B cell (primary cell): Measurements from ENCODE around the gene RAP1A. TPM values are rescaled to one million over a fixed set of nuclear protein-coding genes. Genes with fewer than 3 reads are reported as not detected.

Experiments used
- ATAC-seq: fragments of 200-7000 bp; cut with Tn5 transposase; one replicate; pipeline ENCODE4 v1.10.0; 2021; ENCODE audit warnings: low read depth, mild to moderate bottlenecking, moderate number of reproducible peaks, moderate library complexity
- CTCF ChIA-PET: fragments of 350-600 bp; sonication (Branson Sonifier 250); formaldehyde crosslinking; loops from one replicate; lab custom pipeline; 2021; ENCODE audit warnings: antibody characterized with exemption, inconsistent platforms; lab: Charles Lee
- POLR2A ChIA-PET: fragments of 350-600 bp; sonication (Branson Sonifier 250); formaldehyde crosslinking; loops from one replicate; lab custom pipeline; 2021; ENCODE audit warnings: antibody characterized with exemption; lab: Charles Lee
- DNase-seq: peaks from one replicate; pipeline ENCODE4 v3.0.0; 2013
- H2AFZ ChIP-seq: 2 replicates; pipeline ENCODE4 v1.6.1; 2012; ENCODE audit warnings: mild to moderate bottlenecking, low read depth, low read length; ENCODE audit not compliant: insufficient read depth, poor library complexity, severe bottlenecking
- H3K27ac ChIP-seq, 2 donors: 1 replicate in 1 of 2; 2 replicates in 1 of 2; pipeline ENCODE4 v1.5.1; 2012 to 2013; ENCODE audit warnings: low read length in 2 of 2, mild to moderate bottlenecking in 2 of 2, moderate library complexity in 1 of 2
- H3K27me3 ChIP-seq, 4 experiments: fragments of 200-600 bp in 1 of 4; sonication (generic) in 1 of 4; replicated peaks in 1 of 4; 1 replicate in 2 of 4; 2 replicates in 2 of 4; pipeline versions ENCODE4 v1.6.1 to v1.7.0; 2013 to 2016; ENCODE audit warnings: low read length in 3 of 4, mild to moderate bottlenecking in 2 of 4, mixed read lengths in 1 of 4, moderate library complexity in 1 of 4; ENCODE audit not compliant: insufficient read depth in 4 of 4, control insufficient read depth in 3 of 4; ENCODE audit errors: control extremely low read depth in 1 of 4
- H3K36me3 ChIP-seq, 2 experiments: replicated peaks in 1 of 2; 1 replicate in 1 of 2; 2 replicates in 1 of 2; pipeline versions ENCODE4 v1.6.1 to v1.7.1; 2013; ENCODE audit warnings: low read length in 1 of 2; ENCODE audit not compliant: insufficient read depth in 2 of 2, control insufficient read depth in 1 of 2; ENCODE audit errors: control extremely low read depth in 1 of 2, extremely low read depth in 1 of 2
- H3K4me1 ChIP-seq, 2 donors: fragments of 200-600 bp in 1 of 2; sonication (generic) in 1 of 2; 1 replicate in 1 of 2; 2 replicates in 1 of 2; pipeline versions ENCODE4 v1.5.1 to v1.6.1; 2013 to 2017; ENCODE audit warnings: low read length in 2 of 2; ENCODE audit not compliant: control insufficient read depth in 2 of 2, insufficient read depth in 2 of 2
- H3K4me2 ChIP-seq: replicated peaks from 2 replicates; pipeline ENCODE3; 2012; ENCODE audit warnings: mild to moderate bottlenecking, low read depth, low read length; ENCODE audit not compliant: poor library complexity, severe bottlenecking
- H3K4me3 ChIP-seq, 5 experiments: fragments of 200-600 bp in 1 of 5; sonication (generic) in 1 of 5; 1 replicate in 3 of 5; 2 replicates in 2 of 5; pipeline versions ENCODE4 v1.5.1 to v1.7.0; 2011 to 2016; ENCODE audit warnings: low read length in 4 of 5, mild to moderate bottlenecking in 4 of 5, low read depth in 2 of 5, control low read depth in 1 of 5, moderate library complexity in 1 of 5; ENCODE audit not compliant: insufficient read depth in 1 of 5; ENCODE audit errors: control extremely low read depth in 1 of 5, extremely low read depth in 1 of 5
- H3K79me2 ChIP-seq: fragments of 200-600 bp; sonication (generic); one replicate; pipeline ENCODE4 v1.6.0; 2016; ENCODE audit warnings: low read length; ENCODE audit not compliant: control insufficient read depth, insufficient read depth
- H3K9ac ChIP-seq: fragments of 200-600 bp; sonication (generic); 2 replicates; pipeline ENCODE4 v1.6.1; 2017; ENCODE audit warnings: mild to moderate bottlenecking, low read length, moderate library complexity
- H3K9me3 ChIP-seq, 3 donors: one replicate each; pipeline versions ENCODE4 v1.6.1 to v1.7.1; 2013; ENCODE audit warnings: low read length in 2 of 3; ENCODE audit not compliant: control insufficient read depth in 2 of 3, insufficient read depth in 1 of 3; ENCODE audit errors: control extremely low read depth in 1 of 3
- H4K20me1 ChIP-seq: 2 replicates; pipeline ENCODE4 v1.6.0; 2012; ENCODE audit warnings: mild to moderate bottlenecking, low read length; ENCODE audit not compliant: insufficient read depth, control insufficient read depth, poor library complexity, severe bottlenecking
- H3K27ac Mint-ChIP-seq: one replicate; pipeline ENCODE4 v1.8.0; 2021; ENCODE audit warnings: mixed read lengths
- H3K27me3 Mint-ChIP-seq: one replicate; pipeline ENCODE4 v1.8.0; 2021; ENCODE audit warnings: mixed read lengths
- H3K4me1 Mint-ChIP-seq: one replicate; pipeline ENCODE4 v1.8.0; 2021; ENCODE audit warnings: mixed read lengths
- H3K4me3 Mint-ChIP-seq: one replicate; pipeline ENCODE4 v1.8.0; 2021; ENCODE audit warnings: mixed read lengths
- H3K9me3 Mint-ChIP-seq: one replicate; pipeline ENCODE4 v1.8.0; 2022; ENCODE audit warnings: mixed read lengths; ENCODE audit not compliant: insufficient read depth
- EZH2 ChIP-seq: IDR thresholded peaks from 2 replicates; pipeline ENCODE4 v1.6.1; 2012; ENCODE audit warnings: borderline replicate concordance, low read depth, mild to moderate bottlenecking, moderate library complexity, low read length; ENCODE audit not compliant: insufficient read depth, poor library complexity, severe bottlenecking
- WGBS: methylation state at CpG from one replicate; pipeline ENCODE4 v1.1.5; 2013; ENCODE audit warnings: missing lambda C conversion rate; ENCODE audit not compliant: insufficient coverage; 5-methylcytosine and 5-hydroxymethylcytosine counted together
- intact Hi-C: fragments of 100-400 bp; cut with micrococcal nuclease; formaldehyde crosslinking; loops from one replicate; pipeline ENCODE4 v1.10.0; 2022
- polyA plus RNA-seq: library from polyadenylated mRNA; depleted of rRNA; stranded (reverse); fragments of >200 nt; gene quantifications from 2 replicates; pipeline ENCODE4 v1.2.3, GENCODE V29; 2012
- total RNA-seq, 2 donors: library from RNA; stranded (reverse); fragments of 120-200 nt in 1 of 2; gene quantifications; 1 replicate in 1 of 2; 2 replicates in 1 of 2; pipeline versions ENCODE4 v1.2.3 to v1.2.4, GENCODE V29; 2013 to 2022
- TF ChIP-seq, protein P1 (sequence below): fragments of 200-600 bp; IDR thresholded peaks from one replicate; pipeline ENCODE4 v1.8.0; 2022; ENCODE audit warnings: antibody characterized with exemption, mild to moderate bottlenecking

The RAP1A gene
- total and polyA plus RNA-seq, 2 donors (not counting 1 experiment from before 2014, with no cell fraction given), result 32.6 to 75.3 TPM

DNA sequence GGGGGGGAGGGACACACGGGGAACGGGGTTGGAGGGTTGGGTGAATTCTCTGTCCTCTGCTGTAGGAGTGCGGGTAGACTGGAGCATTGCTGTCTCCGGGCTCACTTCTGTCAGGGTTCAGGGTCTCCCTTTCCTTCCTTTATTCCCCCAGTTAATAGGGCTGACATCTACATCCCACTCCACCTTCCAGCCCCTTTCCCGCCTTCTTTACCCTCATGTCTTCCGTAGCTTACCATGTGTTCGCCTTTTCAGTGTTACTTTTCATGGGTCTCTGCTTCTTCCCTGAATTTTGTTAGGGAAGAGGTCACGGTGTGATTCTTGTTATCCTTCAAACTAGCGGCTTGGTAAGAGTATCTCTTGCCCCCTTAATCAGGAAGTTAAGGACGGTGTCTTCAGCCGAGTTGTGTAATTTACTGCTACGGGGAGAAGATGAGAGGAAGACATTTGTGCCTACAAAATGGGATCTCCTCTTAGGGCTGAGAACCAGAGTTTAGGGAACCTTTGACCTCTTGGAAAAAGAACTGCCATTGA is 917 bp downstream of the RAP1A start:
- CTCF ChIA-PET, result interaction anchor here (0.6 to 7.1 kb wide), 7 partner anchors 18 to 139 kb away, joined by 3 to 48 read pairs (median 3); no protein-coding TSS in a partner anchor
- peaks cover 72 to 74% of the 10 kb centered on the region in 2 donors for H3K4me1 ChIP-seq
- DNase-seq (peak; percentile 44), ATAC-seq (no peak)
- WGBS, result 0% methylated on average over 3 of the region's 12 CpGs
- no peaks in the 10 kb centered on the region for H4K20me1 ChIP-seq
- H3K79me2 ChIP-seq, result peaks cover 81% of the 10 kb centered on the region
- H3K9ac ChIP-seq, result peak overlapping the region; percentile 80
- intact Hi-C loops, result loop anchor here (1.0 to 10.0 kb wide), 7 partner anchors 8 to 496 kb away; no protein-coding TSS in a partner anchor
- Mint-ChIP-seq H3K27me3 (no peaks in the 10 kb centered on the region), H3K27ac (peak overlapping the region; percentile 92), H3K9me3 (no peaks in the 10 kb centered on the region), H3K4me3 (peak overlapping the region; percentile 98), H3K4me1 (peaks cover 77% of the 10 kb centered on the region)
- H3K9me3 ChIP-seq, result no peaks in the 10 kb centered on the region
- H3K27ac ChIP-seq, result peak overlapping the region; percentile 62 to 86
- H3K4me2 ChIP-seq, result peak overlapping the region; percentile 84
- peaks cover 0 to 3% of the 10 kb centered on the region in 2 experiments for H3K36me3 ChIP-seq
- TF ChIP-seq EZH2, result no peak
- TF ChIP-seq, protein P1, sequence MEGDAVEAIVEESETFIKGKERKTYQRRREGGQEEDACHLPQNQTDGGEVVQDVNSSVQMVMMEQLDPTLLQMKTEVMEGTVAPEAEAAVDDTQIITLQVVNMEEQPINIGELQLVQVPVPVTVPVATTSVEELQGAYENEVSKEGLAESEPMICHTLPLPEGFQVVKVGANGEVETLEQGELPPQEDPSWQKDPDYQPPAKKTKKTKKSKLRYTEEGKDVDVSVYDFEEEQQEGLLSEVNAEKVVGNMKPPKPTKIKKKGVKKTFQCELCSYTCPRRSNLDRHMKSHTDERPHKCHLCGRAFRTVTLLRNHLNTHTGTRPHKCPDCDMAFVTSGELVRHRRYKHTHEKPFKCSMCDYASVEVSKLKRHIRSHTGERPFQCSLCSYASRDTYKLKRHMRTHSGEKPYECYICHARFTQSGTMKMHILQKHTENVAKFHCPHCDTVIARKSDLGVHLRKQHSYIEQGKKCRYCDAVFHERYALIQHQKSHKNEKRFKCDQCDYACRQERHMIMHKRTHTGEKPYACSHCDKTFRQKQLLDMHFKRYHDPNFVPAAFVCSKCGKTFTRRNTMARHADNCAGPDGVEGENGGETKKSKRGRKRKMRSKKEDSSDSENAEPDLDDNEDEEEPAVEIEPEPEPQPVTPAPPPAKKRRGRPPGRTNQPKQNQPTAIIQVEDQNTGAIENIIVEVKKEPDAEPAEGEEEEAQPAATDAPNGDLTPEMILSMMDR, result no peak
- POLR2A ChIA-PET, result interaction anchor here (0.6 to 1.8 kb wide), 6 partner anchors 9 to 145 kb away, joined by 3 to 18 read pairs (median 6); no protein-coding TSS in a partner anchor
- peak overlapping the region; percentile 63 to 94 (median 78) for H3K4me3 ChIP-seq
- H3K27me3 ChIP-seq, result no peaks in the 10 kb centered on the region
- H2AFZ ChIP-seq, result peak overlapping the region; percentile 88

DNA sequence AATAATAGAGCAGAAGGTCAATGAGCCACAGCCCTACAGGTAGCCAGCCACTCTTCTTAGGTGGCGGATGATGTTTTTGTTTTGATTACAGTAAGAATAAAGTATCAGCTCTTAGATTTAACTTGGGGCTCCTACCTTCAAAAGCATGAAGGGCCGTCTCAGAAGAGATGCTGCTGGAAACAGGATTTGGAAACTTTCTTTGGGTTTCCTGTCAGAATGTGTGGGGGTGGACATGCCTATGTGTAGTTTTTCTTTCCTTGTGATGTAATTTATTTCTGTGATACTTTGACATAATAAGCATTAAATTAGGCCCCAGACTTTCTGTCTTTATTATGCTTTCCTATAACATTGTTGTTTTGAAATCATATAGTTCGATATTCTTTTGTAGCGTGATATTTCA is 1.5 kb downstream of the RAP1A start:
- DNase-seq, result no peak
- peaks cover 71 to 75% of the 10 kb centered on the region in 2 donors for H3K4me1 ChIP-seq

More for the DNA sequence above, 1.5 kb downstream of the RAP1A start:
- Mint-ChIP-seq H3K27ac (peak overlapping the region; percentile 92), H3K4me1 (peaks cover 78% of the 10 kb centered on the region), H3K27me3 (no peaks in the 10 kb centered on the region), H3K9me3 (no peaks in the 10 kb centered on the region), H3K4me3 (peak overlapping the region; percentile 98)
- peak overlapping the region; percentile 63 to 94 (median 78) for H3K4me3 ChIP-seq
- WGBS, result 46% methylated on average over 4 of the region's 4 CpGs
- intact Hi-C loops, result loop anchor here (2.0 to 10.0 kb wide), 5 partner anchors 14 to 496 kb away; no protein-coding TSS in a partner anchor
- ChIA-PET POLR2A (interaction anchor here (0.7 to 0.8 kb wide), 2 partner anchors 146 to 844 kb away, joined by 3 to 4 read pairs; no protein-coding TSS in a partner anchor), CTCF (interaction anchor here (0.6 to 7.1 kb wide), 6 partner anchors 18 to 140 kb away, joined by 3 to 48 read pairs (median 3); no protein-coding TSS in a partner anchor)
- H2AFZ ChIP-seq, result peak overlapping the region; percentile 88
- TF ChIP-seq, protein P1, result no peak
- TF ChIP-seq EZH2, result no peak
- ATAC-seq, result no peak
- peak overlapping the region; percentile 80 for H3K9ac ChIP-seq
- peaks cover 86% of the 10 kb centered on the region for H3K79me2 ChIP-seq
- no peaks in the 10 kb centered on the region for H3K9me3 ChIP-seq
- H3K4me2 ChIP-seq, result peak overlapping the region; percentile 84
- H3K27me3 ChIP-seq, result no peaks in the 10 kb centered on the region
- H3K36me3 ChIP-seq, result peaks cover 0 to 3% of the 10 kb centered on the region in 2 experiments
- H3K27ac ChIP-seq, result peak overlapping the region; percentile 62 to 86
- no peaks in the 10 kb centered on the region for H4K20me1 ChIP-seq
